ENCODE results near the gene ARID2.

The ARID2 gene

GRCh38 chr12:45704968-45705367 lies 24.5 kb upstream of the ARID2 start:
- no peak overlapping the region for H3K27ac ChIP-seq (ENCODE audit: low read depth, low read length)
- H3K4me1 ChIP-seq (ENCODE audit: control insufficient read depth, insufficient read depth, low read length), result no peaks in the 10 kb centered on the region
- no peak overlapping the region for H3K9ac ChIP-seq (ENCODE audit: low read length)
- no peak overlapping the region for H3K4me3 ChIP-seq (ENCODE audit: low read length)
- H3K36me3 ChIP-seq (ENCODE audit: control insufficient read depth, insufficient read depth, low read length), result no peaks in the 10 kb centered on the region
- H3K27me3 ChIP-seq (ENCODE audit: control insufficient read depth, insufficient read depth, low read length), result no peaks in the 10 kb centered on the region

DNA sequence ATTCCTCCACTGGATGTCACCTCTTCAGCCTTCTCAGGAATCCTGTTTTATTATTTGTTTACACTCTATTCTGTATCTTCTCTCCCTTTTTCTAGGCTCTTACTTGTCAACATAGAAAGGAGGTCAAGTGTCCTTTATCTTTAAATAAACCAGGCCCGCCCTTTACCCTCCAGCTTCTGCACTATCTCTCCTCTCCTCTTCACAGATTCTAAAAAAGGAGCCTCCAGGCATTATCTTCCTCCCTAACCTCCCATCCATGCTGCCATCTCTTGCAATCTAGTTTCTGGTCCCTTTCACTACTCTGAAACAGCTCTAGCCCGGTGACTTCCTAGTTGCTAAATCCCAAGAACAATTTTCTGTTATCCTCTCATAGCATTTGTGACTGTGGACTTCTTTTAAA lies 24.1 kb upstream of the ARID2 start:
- no peaks in the 10 kb centered on the region for H3K27me3 ChIP-seq (ENCODE audit: control insufficient read depth, insufficient read depth, low read length)
- H3K36me3 ChIP-seq (ENCODE audit: control insufficient read depth, insufficient read depth, low read length), result no peaks in the 10 kb centered on the region
- H3K9ac ChIP-seq (ENCODE audit: low read length), result no peak overlapping the region
- no peak overlapping the region for H3K4me3 ChIP-seq (ENCODE audit: low read length)
- H3K4me1 ChIP-seq (ENCODE audit: control insufficient read depth, insufficient read depth, low read length), result no peaks in the 10 kb centered on the region
- no peak overlapping the region for H3K27ac ChIP-seq (ENCODE audit: low read depth, low read length)

GRCh38 chr12:45707241-45707857 lies 22.2 kb upstream of the ARID2 start:
- no peaks in the 10 kb centered on the region for H3K27me3 ChIP-seq (ENCODE audit: control insufficient read depth, insufficient read depth, low read length)
- H3K4me1 ChIP-seq (ENCODE audit: control insufficient read depth, insufficient read depth, low read length), result no peaks in the 10 kb centered on the region
- H3K9ac ChIP-seq (ENCODE audit: low read length), result no peak overlapping the region
- no peak overlapping the region for H3K4me3 ChIP-seq (ENCODE audit: low read length)
- no peaks in the 10 kb centered on the region for H3K36me3 ChIP-seq (ENCODE audit: control insufficient read depth, insufficient read depth, low read length)
- H3K27ac ChIP-seq (ENCODE audit: low read depth, low read length), result no peak overlapping the region

- H3K27me3 ChIP-seq (ENCODE audit: control insufficient read depth, insufficient read depth, low read length), result no peaks in the 10 kb centered on the region
- no peak overlapping the region for H3K4me3 ChIP-seq (ENCODE audit: low read length)
- no peak overlapping the region for H3K27ac ChIP-seq (ENCODE audit: low read depth, low read length)
- no peak overlapping the region for H3K9ac ChIP-seq (ENCODE audit: low read length)
- H3K4me1 ChIP-seq (ENCODE audit: control insufficient read depth, insufficient read depth, low read length), result no peaks in the 10 kb centered on the region
- no peaks in the 10 kb centered on the region for H3K36me3 ChIP-seq (ENCODE audit: control insufficient read depth, insufficient read depth, low read length)
These were observed 21.1 kb upstream of the ARID2 start for GRCh38 chr12:45708363-45708762.

DNA sequence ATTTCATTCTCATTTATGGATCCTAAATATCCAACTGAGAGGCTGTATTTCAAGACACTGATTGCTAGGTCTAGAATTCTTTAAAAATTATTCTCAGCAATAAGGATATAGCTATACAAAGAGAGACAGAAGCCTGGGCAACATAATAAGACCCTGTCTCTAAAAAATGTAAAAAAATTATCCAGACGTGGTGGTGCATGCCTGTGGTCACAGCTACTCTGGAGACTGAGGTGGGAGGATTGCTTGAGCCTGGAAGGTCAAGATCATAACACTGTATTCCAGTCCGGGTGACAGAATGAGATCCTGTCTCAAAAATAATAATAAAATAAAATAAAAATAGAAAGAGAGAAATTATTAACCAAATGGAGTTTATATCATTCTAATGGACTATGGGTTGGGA lies 20.6 kb upstream of the ARID2 start:
- no peak overlapping the region for H3K4me3 ChIP-seq (ENCODE audit: low read length)
- H3K9ac ChIP-seq (ENCODE audit: low read length), result no peak overlapping the region
- H3K4me1 ChIP-seq (ENCODE audit: control insufficient read depth, insufficient read depth, low read length), result no peaks in the 10 kb centered on the region
- H3K27me3 ChIP-seq (ENCODE audit: control insufficient read depth, insufficient read depth, low read length), result no peaks in the 10 kb centered on the region
- no peak overlapping the region for H3K27ac ChIP-seq (ENCODE audit: low read depth, low read length)
- no peaks in the 10 kb centered on the region for H3K36me3 ChIP-seq (ENCODE audit: control insufficient read depth, insufficient read depth, low read length)

GRCh38 chr12:45712319-45712718 lies 17.2 kb upstream of the ARID2 start:
- H3K27ac ChIP-seq (ENCODE audit: low read depth, low read length), result no peak overlapping the region
- H3K27me3 ChIP-seq (ENCODE audit: control insufficient read depth, insufficient read depth, low read length), result no peaks in the 10 kb centered on the region

GRCh38 chr12:45713078-45713477 lies 16.4 kb upstream of the ARID2 start:
- Histone ChIP-seq H3K36me3 (ENCODE audit: control insufficient read depth, insufficient read depth, low read length) (no peaks in the 10 kb centered on the region), H3K27ac (ENCODE audit: low read depth, low read length) (no peak overlapping the region), H3K4me1 (ENCODE audit: control insufficient read depth, insufficient read depth, low read length) (no peaks in the 10 kb centered on the region), H3K27me3 (ENCODE audit: control insufficient read depth, insufficient read depth, low read length) (no peaks in the 10 kb centered on the region), H3K4me3 (ENCODE audit: low read length) (no peak overlapping the region), H3K9ac (ENCODE audit: low read length) (no peak overlapping the region)

More at GRCh38 chr12:45712319-45712718, 17.2 kb upstream of the ARID2 start:
- H3K9ac ChIP-seq (ENCODE audit: low read length), result no peak overlapping the region
- no peaks in the 10 kb centered on the region for H3K4me1 ChIP-seq (ENCODE audit: control insufficient read depth, insufficient read depth, low read length)
- no peak overlapping the region for H3K4me3 ChIP-seq (ENCODE audit: low read length)
- no peaks in the 10 kb centered on the region for H3K36me3 ChIP-seq (ENCODE audit: control insufficient read depth, insufficient read depth, low read length)

- Histone ChIP-seq H3K27ac (ENCODE audit: low read depth, low read length) (no peak overlapping the region), H3K27me3 (ENCODE audit: control insufficient read depth, insufficient read depth, low read length) (no peaks in the 10 kb centered on the region), H3K4me3 (ENCODE audit: low read length) (no peak overlapping the region), H3K36me3 (ENCODE audit: control insufficient read depth, insufficient read depth, low read length) (no peaks in the 10 kb centered on the region), H3K9ac (ENCODE audit: low read length) (no peak overlapping the region), H3K4me1 (ENCODE audit: control insufficient read depth, insufficient read depth, low read length) (peaks cover 8% of the 10 kb centered on the region)
These were observed 11.2 kb upstream of the ARID2 start for GRCh38 chr12:45718306-45718705.

- Histone ChIP-seq H3K4me3 (ENCODE audit: low read length) (no peak overlapping the region), H3K27ac (ENCODE audit: low read depth, low read length) (no peak overlapping the region), H3K36me3 (ENCODE audit: control insufficient read depth, insufficient read depth, low read length) (no peaks in the 10 kb centered on the region), H3K4me1 (ENCODE audit: control insufficient read depth, insufficient read depth, low read length) (peaks cover 15% of the 10 kb centered on the region), H3K27me3 (ENCODE audit: control insufficient read depth, insufficient read depth, low read length) (no peaks in the 10 kb centered on the region), H3K9ac (ENCODE audit: low read length) (no peak overlapping the region)
These were observed 9.4 kb upstream of the ARID2 start for GRCh38 chr12:45720069-45720468.

- no peak overlapping the region for H3K9ac ChIP-seq (ENCODE audit: low read length)
- H3K27me3 ChIP-seq (ENCODE audit: control insufficient read depth, insufficient read depth, low read length), result no peaks in the 10 kb centered on the region
- no peaks in the 10 kb centered on the region for H3K36me3 ChIP-seq (ENCODE audit: control insufficient read depth, insufficient read depth, low read length)
- H3K4me1 ChIP-seq (ENCODE audit: control insufficient read depth, insufficient read depth, low read length), result peaks cover 19% of the 10 kb centered on the region
- no peak overlapping the region for H3K4me3 ChIP-seq (ENCODE audit: low read length)
- H3K27ac ChIP-seq (ENCODE audit: low read depth, low read length), result no peak overlapping the region
These were observed 8.1 kb upstream of the ARID2 start for GRCh38 chr12:45721369-45721768.

- Histone ChIP-seq H3K36me3 (ENCODE audit: control insufficient read depth, insufficient read depth, low read length) (no peaks in the 10 kb centered on the region), H3K27me3 (ENCODE audit: control insufficient read depth, insufficient read depth, low read length) (no peaks in the 10 kb centered on the region), H3K27ac (ENCODE audit: low read depth, low read length) (no peak overlapping the region), H3K9ac (ENCODE audit: low read length) (no peak overlapping the region), H3K4me3 (ENCODE audit: low read length) (no peak overlapping the region), H3K4me1 (ENCODE audit: control insufficient read depth, insufficient read depth, low read length) (peaks cover 19% of the 10 kb centered on the region)
These were observed 7.6 kb upstream of the ARID2 start for GRCh38 chr12:45721954-45722353.

GRCh38 chr12:45725631-45726602 lies 3.6 kb upstream of the ARID2 start:
- Histone ChIP-seq H3K36me3 (ENCODE audit: control insufficient read depth, insufficient read depth, low read length) (no peaks in the 10 kb centered on the region), H3K27me3 (ENCODE audit: control insufficient read depth, insufficient read depth, low read length) (no peaks in the 10 kb centered on the region), H3K9ac (ENCODE audit: low read length) (no peak overlapping the region), H3K4me3 (ENCODE audit: low read length) (peak overlapping the region; percentile 82), H3K4me1 (ENCODE audit: control insufficient read depth, insufficient read depth, low read length) (peaks cover 19% of the 10 kb centered on the region), H3K27ac (ENCODE audit: low read depth, low read length) (peak overlapping the region; percentile 98)

Data from rectal smooth muscle tissue (tissue), 1 donor.